HG03066 (cell line): ENCODE measurements around the gene EMCN.

Experiments
- ATAC-seq: cut with Tn5 transposase; IDR thresholded peaks from one replicate; pipeline ENCODE4 v1.9.1; 2021; ENCODE audit warnings: low read depth; ENCODE audit not compliant: unreplicated experiment

EMCN gene

GRCh38 chr4:100494166-100494565 lies 23.7 kb downstream of the EMCN start:
- ATAC-seq: no peak

GRCh38 chr4:100493756-100494155 lies 24.1 kb downstream of the EMCN start:
- ATAC-seq: no peak

- ATAC-seq: no peak
These were observed 25.7 kb downstream of the EMCN start for GRCh38 chr4:100492129-100492528.

GRCh38 chr4:100489305-100489704 lies 28.5 kb downstream of the EMCN start:
- ATAC-seq: no peak

- no peak for ATAC-seq
These were observed 31.3 kb downstream of the EMCN start for GRCh38 chr4:100486496-100486895.

- ATAC-seq: no peak
These were observed 34.0 kb downstream of the EMCN start for GRCh38 chr4:100483796-100484195.

GRCh38 chr4:100479971-100480370 lies 37.9 kb downstream of the EMCN start:
- no peak for ATAC-seq

- no peak for ATAC-seq
These were observed 48.3 kb downstream of the EMCN start for GRCh38 chr4:100469555-100469954.

- ATAC-seq: no peak
These were observed 51.3 kb downstream of the EMCN start for GRCh38 chr4:100466501-100466900.

- ATAC-seq: no peak
These were observed 55.8 kb downstream of the EMCN start for GRCh38 chr4:100461807-100462605.

- ATAC-seq: no peak
These were observed 67.4 kb downstream of the EMCN start for GRCh38 chr4:100450449-100450848.

- no peak for ATAC-seq
These were observed 86.4 kb downstream of the EMCN start for GRCh38 chr4:100431416-100431815.

GRCh38 chr4:100430451-100430850 lies 87.4 kb downstream of the EMCN start:
- no peak for ATAC-seq

- no peak for ATAC-seq
These were observed 88.2 kb downstream of the EMCN start for GRCh38 chr4:100429616-100430015.

GRCh38 chr4:100428051-100428450 lies 89.8 kb downstream of the EMCN start:
- ATAC-seq: no peak

GRCh38 chr4:100424376-100424775 lies 93.4 kb downstream of the EMCN start:
- ATAC-seq: no peak

- no peak for ATAC-seq
These were observed 94.9 kb downstream of the EMCN start for GRCh38 chr4:100422894-100423293.

GRCh38 chr4:100421361-100421978 lies 96.4 kb downstream of the EMCN start:
- no peak for ATAC-seq

- ATAC-seq: no peak
These were observed 97.3 kb downstream of the EMCN start for GRCh38 chr4:100420571-100420970.

GRCh38 chr4:100417565-100417964 lies 100.3 kb downstream of the EMCN start:
- no peak for ATAC-seq

- no peak for ATAC-seq
These were observed 103.6 kb downstream of the EMCN start for GRCh38 chr4:100414016-100414790.
